Thymus (tissue), 11 donors: Measurements from ENCODE around the gene PGA4. TPM values are rescaled to one million over a fixed set of nuclear protein-coding genes. Genes with fewer than 3 reads are reported as not detected.
"Not testable (repeated sequence)": the region's sequence is repeated elsewhere in the genome, so short reads cannot be mapped to it uniquely, and the experiment has no call there.

Source experiments
- DNase-seq, 9 donors: peaks; one replicate each; pipeline ENCODE4 v3.0.0-alpha.2; 2013; ENCODE audit warnings: low spot score in 9 of 9, low read depth in 6 of 9, missing footprints in 1 of 9
- H3K27ac ChIP-seq, 2 donors: one replicate each; pipeline ENCODE4 v1.5.1; 2013; ENCODE audit warnings: control low read depth in 1 of 2, low read depth in 1 of 2, low read length in 1 of 2, mild to moderate bottlenecking in 1 of 2, moderate library complexity in 1 of 2
- H3K27me3 ChIP-seq, 2 donors: one replicate each; pipeline ENCODE4 v1.5.1; 2013; ENCODE audit warnings: low read length in 1 of 2; ENCODE audit not compliant: control insufficient read depth in 2 of 2, insufficient read depth in 1 of 2
- H3K36me3 ChIP-seq, 2 donors: one replicate each; pipeline ENCODE4 v1.5.1; 2013; ENCODE audit warnings: low read length in 1 of 2, mild to moderate bottlenecking in 1 of 2, moderate library complexity in 1 of 2; ENCODE audit not compliant: control insufficient read depth in 2 of 2, insufficient read depth in 2 of 2
- H3K4me1 ChIP-seq, 2 donors: one replicate each; pipeline ENCODE4 v1.5.1; 2013; ENCODE audit warnings: low read length in 2 of 2; ENCODE audit not compliant: control insufficient read depth in 2 of 2, insufficient read depth in 2 of 2
- H3K4me3 ChIP-seq, 2 donors: one replicate each; pipeline ENCODE4 v1.5.1; 2013; ENCODE audit warnings: low read length in 2 of 2, control low read depth in 1 of 2, mild to moderate bottlenecking in 1 of 2
- H3K9me3 ChIP-seq, 2 donors: one replicate each; pipeline ENCODE4 v1.5.1; 2013; ENCODE audit warnings: low read length in 1 of 2, mild to moderate bottlenecking in 1 of 2; ENCODE audit not compliant: control insufficient read depth in 2 of 2, insufficient read depth in 1 of 2
- WGBS: extraction: QIAGEN DNeasy Blood & Tissue Kit; methylation state at CpG from one replicate; pipeline ENCODE4 v1.1.7; 2013; 5-methylcytosine and 5-hydroxymethylcytosine counted together
- polyA plus RNA-seq: library from polyadenylated mRNA; stranded (reverse); fragments of 200-250 nt; gene quantifications from one replicate; pipeline ENCODE4 v1.2.3, GENCODE V29; 2013
- total RNA-seq: library from RNA; stranded (reverse); fragments of 120-200 nt; gene quantifications from one replicate; pipeline ENCODE4 v1.2.4, GENCODE V29; 2013
- donor health status: healthy.

PGA4 gene
- total and polyA plus RNA-seq, 2 donors = 0.66 to 4.6 TPM

DNA sequence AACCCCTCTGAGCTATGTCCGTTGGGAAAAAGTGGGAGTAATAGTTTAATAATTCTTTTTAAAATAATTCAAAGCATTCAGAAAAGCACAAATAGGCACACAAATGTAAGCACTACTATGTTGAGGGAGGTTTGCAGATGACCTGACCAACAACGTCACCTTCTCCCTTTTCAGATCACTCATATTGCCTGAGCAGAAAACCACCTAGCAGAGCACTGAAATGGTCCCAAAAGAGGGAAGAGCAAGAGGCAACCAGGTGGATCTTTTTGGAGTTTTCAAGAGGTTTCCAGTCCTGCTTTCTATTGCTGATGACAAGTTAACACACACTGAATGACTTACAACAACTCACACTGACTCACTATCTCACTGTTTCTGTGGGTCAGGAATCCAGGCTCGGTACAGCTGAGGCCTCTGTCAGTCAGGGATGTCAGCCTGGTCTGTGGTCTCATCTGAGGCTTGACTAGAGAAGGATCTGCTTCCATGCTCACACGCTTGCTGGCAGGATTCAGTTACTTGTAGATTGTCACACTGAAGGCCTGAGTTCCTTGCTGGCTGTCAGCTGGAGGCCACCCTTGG, 23.1 kb upstream of the PGA4 start:
- Histone ChIP-seq H3K27me3 (peaks cover 0 to 14% of the 10 kb centered on the region in 2 donors), H3K27ac (no peak overlapping the region), H3K4me1 (no peaks in the 10 kb centered on the region), H3K9me3 (peaks cover 0 to 3% of the 10 kb centered on the region in 2 donors), H3K36me3 (no peaks in the 10 kb centered on the region), H3K4me3 (no peak overlapping the region)
- DNase-seq = no peak
- WGBS = 95% methylated on average over 4 of the region's 4 CpGs

DNA sequence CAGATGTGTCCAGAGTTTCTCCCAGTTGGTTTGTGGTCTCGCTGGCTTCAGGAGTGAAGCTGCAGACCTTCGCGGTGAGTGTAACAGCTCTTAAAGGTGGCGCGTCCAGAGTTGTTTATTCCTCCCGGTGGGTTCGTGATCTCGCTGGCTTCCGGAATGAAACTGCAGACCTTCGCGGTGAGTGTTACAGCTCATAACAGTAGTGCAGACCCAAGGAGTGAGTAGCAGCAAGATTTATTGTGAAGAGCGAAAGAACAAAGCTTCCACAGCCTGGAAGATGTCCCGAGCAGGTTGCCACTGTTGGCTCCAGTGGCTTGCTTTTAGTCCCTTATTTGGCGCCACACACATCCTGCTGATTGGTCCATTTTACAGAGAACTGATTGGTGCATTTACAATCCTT, 20.7 kb upstream of the PGA4 start:
- peaks cover 0 to 3% of the 10 kb centered on the region in 2 donors for H3K9me3 ChIP-seq
- no peaks in the 10 kb centered on the region for H3K4me1 ChIP-seq
- H3K36me3 ChIP-seq = no peaks in the 10 kb centered on the region
- peaks cover 0 to 17% of the 10 kb centered on the region in 2 donors for H3K27me3 ChIP-seq
- WGBS = 98% methylated on average over 14 of the region's 14 CpGs
- no peak for DNase-seq
- no peak overlapping the region for H3K4me3 ChIP-seq
- H3K27ac ChIP-seq = no peak overlapping the region

DNA sequence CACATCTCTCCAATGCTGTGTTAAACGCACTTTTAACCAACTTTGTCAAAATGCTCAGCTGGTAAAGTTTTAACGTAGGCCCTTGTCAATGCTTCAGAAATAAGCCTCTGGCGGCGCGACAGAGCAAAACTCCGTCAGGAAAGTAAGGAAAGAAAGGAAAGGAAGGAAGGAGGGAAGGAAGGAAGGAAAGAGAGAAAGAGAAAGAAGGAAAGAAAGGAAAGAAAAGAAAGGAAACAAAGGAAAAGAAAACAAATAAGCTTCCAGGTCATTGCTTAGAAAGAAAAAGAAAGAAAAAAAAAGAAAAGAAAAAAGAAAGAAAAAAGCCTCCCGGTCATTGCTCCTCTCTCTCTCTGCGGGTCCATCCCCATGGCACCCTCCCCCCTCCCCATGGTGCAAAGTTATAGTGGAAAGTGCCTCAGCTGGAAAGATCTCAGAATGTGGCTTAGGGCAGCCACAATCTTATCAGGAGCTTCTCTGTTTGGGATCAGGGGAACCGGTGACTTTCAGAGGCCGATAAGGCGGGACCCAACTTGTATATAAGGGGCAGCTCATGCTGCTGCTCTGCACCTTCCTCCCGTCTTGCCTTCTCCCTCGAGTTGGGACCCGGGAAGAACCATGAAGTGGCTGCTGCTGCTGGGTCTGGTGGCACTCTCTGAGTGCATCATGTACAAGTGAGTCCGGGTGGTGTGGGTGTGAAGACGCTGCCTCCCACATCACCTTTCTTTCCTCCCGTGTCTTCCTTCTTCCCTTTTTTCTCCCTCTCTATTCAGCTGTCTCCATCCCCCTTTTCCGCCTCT, 19.0 kb upstream of the PGA4 start, which contains the start of gene PGA3:
TSS of gene PGA3 (plus strand) at position 566 of the 797 bp plus-strand sequence. CDS start at position 616, 50 bp downstream.
- DNase-seq = not testable (repeated sequence)

DNA sequence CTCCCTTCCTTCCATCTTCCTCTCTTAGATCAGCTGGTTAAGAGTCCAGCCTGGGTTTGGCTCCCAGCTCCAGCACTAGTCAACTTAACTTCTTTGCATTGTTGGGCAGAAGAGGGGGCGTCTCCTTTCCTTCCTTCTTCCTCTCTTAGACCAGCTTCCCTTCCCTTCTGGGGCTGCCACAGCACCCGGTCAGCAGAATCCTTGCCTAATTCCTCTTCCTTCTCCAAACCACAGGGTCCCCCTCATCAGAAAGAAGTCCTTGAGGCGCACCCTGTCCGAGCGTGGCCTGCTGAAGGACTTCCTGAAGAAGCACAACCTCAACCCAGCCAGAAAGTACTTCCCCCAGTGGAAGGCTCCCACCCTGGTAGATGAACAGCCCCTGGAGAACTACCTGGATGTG, 18.3 kb upstream of the PGA4 start:
- H3K9me3 ChIP-seq, H3K4me1 ChIP-seq, H3K27ac ChIP-seq, DNase-seq, H3K36me3 ChIP-seq, H3K4me3 ChIP-seq: not testable (repeated sequence)
- H3K27me3 ChIP-seq = peaks cover 0 to 17% of the 10 kb centered on the region in 2 donors
- 51% methylated on average over 3 of the region's 5 CpGs for WGBS

More for the DNA sequence above, 19.0 kb upstream of the PGA4 start, which contains the start of gene PGA3:
- peaks cover 0 to 17% of the 10 kb centered on the region in 2 donors for H3K27me3 ChIP-seq
- WGBS = 84% methylated on average over 17 of the region's 18 CpGs
- not testable (repeated sequence) for H3K4me1 ChIP-seq, H3K4me3 ChIP-seq, H3K27ac ChIP-seq, H3K9me3 ChIP-seq, H3K36me3 ChIP-seq

DNA sequence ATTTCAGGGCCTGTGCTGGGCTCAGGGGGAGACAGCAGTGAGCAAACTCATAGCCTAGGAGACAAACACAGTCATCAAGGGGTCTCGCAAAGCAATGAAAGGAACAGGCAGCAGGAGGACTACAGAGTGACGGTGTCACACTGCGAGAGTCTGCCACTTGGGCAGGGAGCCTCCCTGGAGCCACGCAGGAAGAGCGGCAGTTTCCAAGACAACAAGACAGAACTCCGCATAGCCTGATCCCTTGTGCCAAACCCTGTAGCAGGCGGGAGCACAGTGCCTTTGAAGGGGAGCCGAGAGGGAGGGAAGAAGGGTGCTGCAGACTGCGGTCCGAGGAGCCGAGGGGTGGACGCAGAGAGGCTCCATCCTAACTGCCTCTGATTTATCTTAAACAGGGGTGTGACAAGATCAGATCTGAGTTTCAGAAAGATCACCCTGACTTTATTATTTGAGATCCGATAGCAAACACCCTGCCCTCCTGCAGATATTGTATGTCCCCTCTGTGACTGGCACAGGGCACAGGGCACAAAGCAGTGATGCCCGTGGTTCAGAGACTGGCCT, 17.6 kb upstream of the PGA4 start:
- H3K4me1 ChIP-seq, DNase-seq, H3K36me3 ChIP-seq, H3K27ac ChIP-seq, H3K9me3 ChIP-seq, H3K4me3 ChIP-seq: not testable (repeated sequence)
- WGBS = 91% methylated on average over 14 of the region's 14 CpGs
- H3K27me3 ChIP-seq = peaks cover 0 to 17% of the 10 kb centered on the region in 2 donors

DNA sequence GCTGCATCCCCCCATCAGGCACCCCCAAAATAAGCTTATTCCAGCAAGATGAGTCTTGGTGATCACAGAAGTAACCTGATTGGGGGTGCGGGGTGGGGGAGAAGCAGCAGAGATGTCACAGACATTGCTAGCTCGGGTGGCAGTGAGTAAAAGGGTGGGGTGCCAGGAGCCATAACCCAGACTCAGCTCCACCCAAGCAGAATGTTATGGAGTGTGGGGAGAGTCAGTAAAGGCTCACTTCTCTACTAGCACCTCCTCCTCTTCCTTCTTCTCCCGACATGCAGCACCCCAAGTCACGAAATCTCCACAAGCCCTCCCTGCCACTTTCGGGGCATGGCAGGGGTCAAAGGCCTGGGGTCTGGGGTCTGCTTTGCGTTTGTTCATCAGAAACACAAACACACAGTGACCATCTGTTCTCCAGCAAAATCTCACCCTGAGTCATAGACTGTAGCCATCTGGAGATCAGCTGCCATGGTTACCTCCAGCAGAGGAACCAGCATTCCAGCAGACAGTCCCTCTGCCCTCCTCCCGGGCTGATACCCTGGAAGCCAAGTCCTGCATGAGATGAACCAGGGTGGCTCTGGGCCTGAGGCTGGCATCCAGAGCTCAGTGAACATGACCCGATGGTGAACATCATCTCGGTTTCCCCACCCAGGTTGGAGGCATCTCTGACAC, 14.4 kb upstream of the PGA4 start:
- H3K27me3 ChIP-seq = peaks cover 0 to 11% of the 10 kb centered on the region in 2 donors
- H3K36me3 ChIP-seq, DNase-seq, H3K4me1 ChIP-seq, H3K27ac ChIP-seq, H3K4me3 ChIP-seq, H3K9me3 ChIP-seq: not testable (repeated sequence)
- WGBS = no CpG with 5 or more reads among the region's 9 CpGs

DNA sequence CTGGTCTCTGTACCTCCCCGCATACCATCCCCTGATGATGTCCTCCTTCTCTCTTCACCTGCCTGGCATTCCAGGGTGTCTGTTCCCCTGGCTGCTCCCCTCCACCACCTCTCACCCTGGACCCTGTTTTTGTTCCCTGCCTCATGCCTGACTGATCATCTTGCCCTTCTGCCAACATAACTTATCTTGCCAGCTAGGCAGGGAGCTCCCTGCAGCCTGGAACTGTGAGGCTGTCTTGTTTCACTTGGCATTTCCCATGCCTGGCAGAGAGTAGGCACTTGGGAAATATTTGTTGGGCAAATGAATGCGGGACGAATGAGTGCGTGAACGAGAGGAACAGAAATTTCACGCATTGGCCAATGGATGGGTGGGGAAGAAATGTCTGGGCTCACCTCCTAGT, 11.5 kb upstream of the PGA4 start:
- H3K4me1 ChIP-seq, H3K4me3 ChIP-seq, H3K27ac ChIP-seq, H3K9me3 ChIP-seq, DNase-seq, H3K27me3 ChIP-seq, H3K36me3 ChIP-seq: not testable (repeated sequence)
- WGBS = no CpG with 5 or more reads among the region's 6 CpGs

DNA sequence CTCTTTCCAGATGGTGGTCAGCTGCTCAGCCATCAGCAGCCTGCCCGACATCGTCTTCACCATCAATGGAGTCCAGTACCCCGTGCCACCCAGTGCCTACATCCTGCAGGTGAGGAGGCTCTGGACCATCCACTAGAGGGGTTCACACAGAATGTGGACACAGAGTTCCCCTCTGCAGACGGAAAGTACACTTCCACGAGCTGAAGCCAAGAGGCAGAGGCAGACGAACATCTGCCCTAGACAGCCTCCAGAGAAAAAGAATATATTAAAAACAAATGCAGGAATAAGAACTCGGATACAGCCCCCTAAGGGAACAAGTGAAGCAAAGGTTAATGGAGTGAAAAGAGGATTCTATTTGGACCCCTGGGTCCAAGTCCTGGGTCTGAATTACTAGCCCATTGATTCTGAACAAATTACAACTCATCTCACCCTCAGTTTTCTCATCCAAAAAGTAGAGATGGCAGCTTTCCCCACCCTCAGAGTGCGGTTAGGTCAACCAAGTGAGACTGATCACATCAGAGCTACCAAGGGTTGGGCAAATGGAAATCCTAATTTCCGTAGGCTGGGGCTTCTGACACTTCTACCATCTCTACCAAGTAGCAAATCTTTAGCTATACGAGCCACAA, 10.7 kb upstream of the PGA4 start:
- not testable (repeated sequence) for H3K9me3 ChIP-seq, H3K36me3 ChIP-seq, H3K4me3 ChIP-seq, DNase-seq, H3K27ac ChIP-seq, H3K4me1 ChIP-seq, H3K27me3 ChIP-seq
- 91% methylated on average over 7 of the region's 10 CpGs for WGBS
